PC-9 (cell line): ENCODE results near the gene TBC1D22A.

Experiments
- CTCF ChIP-seq: fragments of 200-600 bp; sonication (generic); conservative IDR thresholded peaks from 2 replicates; pipeline ENCODE4 v1.6.1; 2017; ENCODE audit warnings: mixed run types, antibody characterized with exemption, mild to moderate bottlenecking, moderate library complexity
- EZH2 ChIP-seq: fragments of 200-600 bp; sonication (generic); IDR thresholded peaks from 2 replicates; pipeline ENCODE4 v1.8.0; 2017; ENCODE audit warnings: antibody characterized with exemption, low read depth

- TF ChIP-seq CTCF (no peak), EZH2 (no peak)
These were observed 8.7 kb upstream of the TBC1D22A start for GRCh38 chr22:46753761-46754109.
